Stromal cell of bone marrow (primary cell): ENCODE results near the gene C3orf38.
"Not testable (repeated sequence)": the region's sequence is repeated elsewhere in the genome, so short reads cannot be mapped to it uniquely, and the experiment has no call there.

Experiments
- DNase-seq: peaks from one replicate; pipeline ENCODE4 v3.0.0-alpha.2; 2012; ENCODE audit warnings: low read depth

Gene C3orf38

DNA sequence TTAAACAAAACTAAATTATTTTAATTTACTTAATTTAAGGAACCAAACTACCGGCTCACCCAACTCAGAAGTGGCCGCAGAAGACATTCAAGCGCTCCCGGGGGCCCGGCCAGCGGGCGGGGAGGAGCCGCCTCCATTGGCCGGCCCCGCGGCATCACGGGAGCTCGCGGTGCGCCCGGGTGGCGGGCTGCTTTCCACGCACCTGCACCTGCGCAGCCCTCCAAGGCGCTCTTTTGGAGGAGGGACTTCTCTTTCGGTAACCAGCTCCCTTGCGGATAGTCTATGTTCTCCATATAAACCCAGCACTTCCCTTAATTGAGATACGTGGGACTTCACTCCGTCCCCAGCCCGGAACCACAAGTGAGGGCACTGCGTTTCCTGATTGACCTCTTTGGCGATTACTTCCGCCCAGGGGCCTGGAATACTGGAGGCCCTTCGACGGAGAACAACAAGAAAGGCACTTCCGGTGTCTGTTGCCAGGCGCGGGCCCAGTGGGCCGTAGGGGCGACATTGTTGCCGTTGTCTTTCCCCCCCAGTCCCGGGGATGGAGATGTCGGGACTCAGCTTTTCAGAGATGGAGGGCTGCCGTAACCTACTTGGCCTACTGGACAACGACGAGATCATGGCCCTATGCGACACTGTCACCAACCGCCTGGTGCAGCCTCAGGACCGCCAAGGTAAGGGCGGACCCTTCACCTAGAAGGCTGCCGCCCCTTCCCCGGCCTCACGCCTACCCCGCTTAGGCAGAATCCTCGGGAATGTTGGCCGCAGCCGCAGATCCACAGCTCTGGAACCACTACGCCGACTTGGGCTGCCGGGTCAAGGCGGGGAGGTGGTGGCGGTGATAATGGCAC, at the start of gene C3orf38:
TSS of gene C3orf38 (plus strand) at position 451 of the 854 bp plus-strand sequence. CDS start at position 545, 94 bp downstream.
- DNase-seq = peak; percentile 88

DNA sequence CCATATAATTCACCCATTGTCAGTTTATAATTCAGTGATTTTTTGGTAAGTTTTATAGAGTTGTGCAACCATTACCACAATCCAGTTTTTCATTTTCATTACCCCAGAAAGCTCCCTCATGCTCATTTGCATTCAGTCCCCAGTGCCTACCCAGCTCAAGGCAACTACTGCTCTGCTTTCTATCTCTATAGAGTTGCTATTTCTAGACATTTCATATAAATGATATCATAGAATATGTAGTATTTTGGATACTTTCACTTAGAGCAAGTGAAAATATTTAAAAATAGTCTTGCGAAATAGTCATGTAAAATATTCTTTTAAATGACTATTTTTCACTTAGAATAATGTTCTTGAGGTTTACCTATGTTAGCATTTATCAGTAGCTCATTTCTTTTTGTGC, 48.6 kb upstream of the C3orf38 start:
- DNase-seq = no peak

DNA sequence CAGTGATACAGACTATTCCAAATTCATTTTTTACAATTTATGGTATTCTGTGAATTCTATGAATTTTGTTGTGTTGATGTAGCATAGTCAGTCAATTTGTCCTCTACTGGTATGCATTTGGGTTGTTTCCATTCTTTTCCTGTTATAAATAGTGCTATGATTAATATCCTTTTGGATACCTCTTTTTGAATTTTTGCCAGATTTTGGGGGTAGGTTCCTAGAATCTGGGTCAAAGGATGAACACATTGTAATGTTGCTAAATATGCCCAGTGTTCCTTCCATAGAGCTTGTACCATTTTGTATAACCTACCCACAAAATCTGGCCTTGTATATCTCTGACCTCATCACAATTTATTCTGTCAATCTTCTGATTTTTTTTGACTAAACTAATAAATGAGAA, 44.4 kb upstream of the C3orf38 start:
- DNase-seq = no peak

DNA sequence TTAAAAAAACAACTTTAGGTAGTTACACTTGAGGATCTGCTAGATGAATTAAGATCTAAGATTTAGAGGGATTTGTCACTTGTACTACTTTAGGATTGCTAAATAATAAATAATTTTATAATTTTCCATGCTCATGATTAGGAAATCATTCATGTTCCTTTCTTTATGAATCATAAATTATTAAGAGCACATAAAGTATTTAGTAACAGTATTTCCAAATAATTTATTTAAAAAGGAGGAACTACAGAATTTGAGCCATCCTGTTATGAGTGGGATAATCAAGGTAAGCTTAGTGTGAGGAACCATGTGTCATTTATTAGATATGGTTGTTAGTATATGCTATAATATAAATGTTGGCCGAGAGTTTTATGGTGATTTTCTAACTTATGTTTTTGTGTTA, 37.5 kb upstream of the C3orf38 start:
- DNase-seq = no peak

DNA sequence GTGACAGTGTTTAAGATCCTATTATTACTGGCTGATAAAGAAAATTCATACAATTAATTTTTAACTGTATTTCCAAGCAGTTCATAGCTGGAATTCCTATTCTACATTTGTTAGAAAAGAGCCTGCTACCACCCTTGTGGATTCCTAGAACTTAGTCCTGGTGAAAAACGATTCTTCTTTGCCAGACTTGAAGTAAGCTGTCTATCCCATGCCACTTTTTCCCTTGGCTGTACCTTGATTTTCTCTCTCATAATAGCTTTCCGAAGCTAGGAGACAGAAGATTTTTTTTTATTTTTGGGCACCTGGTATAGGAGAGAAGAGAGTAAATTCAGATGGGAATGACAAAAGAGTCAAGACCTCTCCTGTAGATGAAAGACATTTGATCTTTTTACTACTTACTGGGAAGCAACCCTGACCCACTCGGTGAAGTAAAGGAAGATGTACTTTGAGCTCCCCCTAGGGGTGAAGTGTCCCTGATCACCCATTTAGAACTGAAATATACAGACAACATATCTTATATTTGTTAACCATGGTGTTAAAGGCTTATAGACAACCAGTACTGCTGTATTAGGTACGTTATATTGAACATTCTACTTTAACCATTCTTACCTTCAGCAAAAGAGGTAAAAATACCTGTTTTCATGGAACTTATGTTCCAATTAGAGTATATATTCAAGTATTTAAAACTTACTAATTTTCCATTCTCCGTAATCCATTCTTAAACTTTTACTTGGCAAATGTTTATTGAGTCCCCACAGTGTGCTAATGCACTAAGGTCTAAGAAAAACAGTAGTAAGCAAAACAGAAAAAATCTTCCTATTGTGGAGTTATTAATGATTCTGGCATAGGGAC, 36.2 kb upstream of the C3orf38 start:
- peak; percentile 60 for DNase-seq

DNA sequence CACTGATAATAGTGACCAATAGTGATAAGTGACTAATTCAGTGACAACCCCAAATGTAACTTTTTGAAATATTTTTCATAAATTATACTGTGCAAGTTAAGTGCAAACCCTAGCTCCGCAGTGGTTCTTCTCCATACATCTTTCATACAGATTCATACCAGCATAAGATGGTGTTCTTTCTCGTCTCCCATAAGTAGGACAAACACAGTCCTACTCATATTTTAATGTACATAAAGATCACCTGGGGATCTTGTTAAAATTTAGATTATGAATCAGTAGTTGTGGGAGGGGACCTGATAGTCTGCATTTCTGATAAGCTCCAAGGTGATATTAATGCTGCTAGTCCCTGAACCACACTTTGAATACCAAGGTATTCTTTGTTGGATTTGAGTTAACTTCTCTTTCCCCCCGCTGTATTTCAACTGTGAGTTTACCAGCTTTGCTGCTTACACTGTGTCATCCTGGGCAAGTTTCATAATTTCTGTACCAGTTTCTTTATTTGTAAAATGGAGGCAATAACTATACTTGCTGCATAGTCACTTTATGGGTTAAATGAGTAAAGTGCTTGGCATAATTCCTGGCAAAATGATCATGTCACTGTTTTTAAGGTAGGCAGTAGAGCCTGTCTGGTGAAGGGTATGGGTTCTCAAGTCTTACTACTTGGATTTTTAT, 34.7 kb upstream of the C3orf38 start:
- no peak for DNase-seq

DNA sequence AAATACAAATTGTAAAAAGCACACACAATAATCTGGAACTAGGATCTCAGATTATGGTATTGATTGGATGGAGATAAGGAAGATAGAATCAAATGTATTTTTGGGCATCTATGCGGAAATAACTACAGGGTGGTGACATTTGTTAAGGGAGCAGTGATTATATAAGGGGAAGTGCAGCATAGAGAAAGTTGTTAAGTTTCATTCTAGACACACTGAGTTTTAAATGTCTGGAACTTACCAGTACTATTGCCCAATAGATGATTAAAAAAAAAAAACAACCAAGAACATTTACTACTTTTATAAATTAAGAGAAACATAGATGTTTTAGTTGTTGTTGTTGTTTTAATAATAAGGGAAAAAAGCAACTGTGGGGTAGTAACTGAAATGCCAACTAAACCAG, 32.1 kb upstream of the C3orf38 start:
- DNase-seq = no peak

DNA sequence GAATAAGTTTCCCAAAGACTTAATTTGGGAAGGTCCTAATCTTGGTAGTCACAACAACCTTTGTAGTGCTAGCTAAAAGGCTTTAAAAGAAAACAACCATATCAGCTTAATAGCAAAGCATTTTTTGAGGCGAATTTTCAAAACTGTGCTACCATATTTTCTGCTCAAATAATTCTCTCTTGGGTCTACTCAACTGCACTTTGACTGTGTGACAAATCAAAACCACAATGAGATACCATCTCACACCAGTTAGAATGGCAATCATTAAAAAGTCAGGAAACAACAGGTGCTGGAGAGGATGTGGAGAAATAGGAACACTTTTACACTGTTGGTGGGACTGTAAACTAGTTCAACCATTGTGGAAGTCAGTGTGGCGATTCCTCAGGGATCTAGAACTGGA, 31.2 kb upstream of the C3orf38 start:
- DNase-seq = not testable (repeated sequence)

DNA sequence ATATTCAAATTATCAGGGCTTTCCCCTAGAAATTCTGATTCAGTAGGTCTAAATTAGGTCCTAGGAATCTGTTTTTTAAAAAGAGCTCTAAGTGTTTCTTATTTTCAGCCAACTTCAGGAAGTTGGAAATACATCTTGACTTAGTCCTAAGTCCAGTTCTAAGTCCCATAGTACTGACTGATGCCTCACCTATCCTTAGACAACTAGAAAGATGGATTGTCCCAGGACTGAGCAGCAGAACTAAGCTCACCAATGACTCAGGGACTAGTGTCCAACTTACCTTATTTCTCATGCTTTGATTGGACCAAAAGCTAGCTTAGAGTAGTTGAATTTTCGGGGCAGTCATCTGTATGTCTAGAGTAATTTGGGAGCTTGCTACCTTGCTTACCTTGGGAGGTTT, 26.2 kb upstream of the C3orf38 start:
- DNase-seq = no peak

DNA sequence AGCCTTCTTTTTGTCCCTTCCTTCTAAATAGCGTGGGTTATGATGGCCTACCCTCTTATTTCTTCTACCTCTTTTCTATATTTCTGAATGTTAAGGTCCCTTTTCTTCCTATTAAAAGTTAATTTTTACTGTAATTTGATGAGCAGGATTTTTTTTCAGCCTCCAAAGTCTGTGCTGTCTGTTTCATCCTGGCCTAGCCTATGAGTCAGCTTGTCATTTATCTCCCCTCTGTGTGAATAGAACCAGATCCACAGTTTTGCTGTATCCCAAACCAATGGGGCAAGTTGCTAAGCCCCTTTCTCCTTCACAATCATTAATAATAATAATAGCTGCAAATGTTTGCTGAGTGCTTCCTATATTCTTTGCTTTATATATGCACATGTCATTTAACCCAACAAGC, 18.1 kb upstream of the C3orf38 start:
- no peak for DNase-seq

DNA sequence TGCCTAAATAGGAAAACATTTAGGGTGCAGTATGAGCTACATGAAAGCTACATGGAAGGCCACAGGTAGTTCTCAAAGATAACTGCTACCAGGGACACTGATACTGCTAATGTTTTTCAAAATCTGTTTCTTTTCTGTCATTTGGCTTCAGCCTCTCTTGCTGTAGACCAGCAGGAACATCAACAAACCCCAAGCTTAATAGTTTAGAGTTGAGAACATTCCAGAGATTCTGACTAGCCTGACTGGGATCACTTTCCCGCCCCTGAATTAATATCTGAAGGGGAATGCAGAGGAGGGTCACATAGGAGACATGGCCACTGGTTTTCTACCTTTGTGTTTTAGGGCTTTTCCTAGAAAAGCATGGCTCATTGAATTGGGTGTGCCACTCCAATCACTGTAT, 16.9 kb upstream of the C3orf38 start:
- DNase-seq = no peak

DNA sequence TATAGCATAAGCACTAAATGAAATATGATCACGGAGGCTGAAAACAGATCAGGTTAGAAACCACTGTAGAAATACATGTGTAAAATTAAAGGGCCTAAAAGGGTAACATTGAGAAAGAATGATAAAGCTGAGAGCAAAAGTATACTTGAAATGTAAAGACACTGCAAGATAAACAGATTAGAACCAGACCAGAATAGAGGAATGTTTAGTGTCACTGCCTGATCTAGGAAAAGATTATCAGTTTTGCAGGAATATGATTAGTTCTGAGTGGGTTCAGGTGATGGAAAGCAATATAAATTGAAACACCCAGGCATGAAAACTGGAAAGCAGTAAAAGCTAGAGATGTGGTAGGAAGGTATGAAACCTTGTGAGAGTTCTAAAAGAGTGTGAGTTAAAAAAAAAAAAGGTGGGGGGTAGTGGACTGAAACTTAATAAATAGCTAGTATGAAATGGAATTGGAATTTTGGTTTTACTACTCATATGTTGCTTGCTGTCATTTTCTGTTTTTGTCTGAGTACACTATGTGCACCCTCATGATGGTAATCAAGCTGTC, 16.0 kb upstream of the C3orf38 start:
- DNase-seq = no peak

DNA sequence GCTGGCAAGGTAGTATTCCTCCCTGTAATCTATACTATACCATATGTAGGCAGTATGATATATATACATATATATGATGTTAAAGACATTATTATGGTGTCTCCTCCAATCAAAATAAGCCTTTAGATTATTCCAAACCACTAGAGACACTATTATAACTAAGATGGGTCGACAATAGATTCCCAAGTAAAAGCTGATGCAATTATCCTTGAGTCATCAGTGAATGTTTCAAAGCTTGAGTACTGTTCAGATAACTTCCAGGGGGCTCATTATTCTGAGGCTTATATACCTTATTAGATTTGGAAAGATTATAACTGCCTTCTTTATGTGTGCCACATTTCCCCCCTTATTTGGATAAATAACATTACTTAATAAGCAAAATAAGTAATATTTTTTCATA, 11.9 kb upstream of the C3orf38 start:
- peak; percentile 24 for DNase-seq

DNA sequence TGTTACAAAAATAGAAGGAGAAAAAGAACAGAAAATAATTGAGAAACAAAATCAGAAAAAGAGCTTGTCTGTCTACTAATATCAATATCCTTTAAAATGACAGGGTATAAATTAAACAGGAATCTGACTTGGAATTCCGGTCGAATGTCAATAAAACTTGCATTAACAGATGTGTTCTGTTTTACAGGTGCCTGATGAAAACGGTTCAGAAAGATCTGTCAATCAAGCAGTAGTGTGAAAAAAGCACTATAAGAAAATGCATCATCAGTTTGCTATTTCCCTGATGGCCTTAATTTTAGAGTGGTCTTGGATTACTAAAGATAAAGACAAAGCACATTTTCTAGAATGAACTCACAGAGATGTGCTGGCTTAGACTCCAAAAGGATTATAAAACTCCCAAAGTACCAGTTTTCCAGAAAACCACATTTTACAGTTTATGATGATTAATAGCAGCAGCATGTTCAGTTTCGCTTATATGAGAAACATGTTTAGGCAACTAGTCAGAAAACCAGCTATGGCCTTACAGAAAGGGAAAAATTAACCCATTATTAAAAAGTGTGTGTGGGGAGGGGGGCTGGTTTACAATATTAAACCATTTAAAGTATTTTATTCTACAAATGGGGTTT, 8.2 kb upstream of the C3orf38 start:
- peak; percentile 68 for DNase-seq

DNA sequence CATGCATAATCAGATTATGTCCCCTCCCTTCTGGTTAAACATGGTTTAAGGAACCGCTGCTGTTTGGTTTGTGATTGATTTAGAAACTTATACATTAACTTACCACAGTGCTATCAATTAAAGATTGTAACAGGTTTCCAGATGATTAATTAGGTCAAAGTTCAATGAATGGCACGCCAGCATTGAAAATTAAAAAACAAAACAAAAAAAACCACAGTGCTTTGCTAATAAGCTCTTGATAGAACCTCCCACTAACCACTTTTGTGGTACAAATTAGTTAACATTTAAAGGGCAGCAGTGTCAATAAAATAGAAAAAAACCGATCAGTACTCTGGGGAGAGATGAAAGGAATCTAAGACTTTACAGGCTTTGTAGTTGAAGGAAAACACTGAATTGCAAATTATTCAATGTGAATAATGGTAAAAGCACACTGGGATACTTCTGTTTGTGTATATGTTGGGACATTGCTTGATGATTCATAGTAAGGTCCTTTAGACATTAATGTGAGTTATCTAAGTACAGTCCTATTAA, 7.6 kb upstream of the C3orf38 start:
- peak; percentile 35 for DNase-seq

DNA sequence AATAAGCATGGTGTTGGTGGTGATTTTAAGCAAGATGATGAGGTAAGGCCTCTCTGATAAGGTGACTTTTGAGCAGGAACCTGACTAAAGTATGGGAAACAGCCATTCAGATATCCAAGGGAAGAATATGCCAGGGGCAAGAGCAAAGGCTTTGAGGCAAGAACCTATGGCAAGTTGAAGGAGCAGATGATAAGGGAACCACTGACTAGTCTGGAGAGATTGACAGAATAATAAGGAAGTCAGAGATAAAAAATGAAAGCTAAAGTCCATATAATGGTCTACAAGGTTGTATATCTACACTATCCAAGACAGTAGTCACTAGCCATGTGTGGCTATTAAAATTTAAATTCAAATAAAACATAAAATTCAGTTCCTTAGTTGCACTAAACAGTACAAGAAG, 2.5 kb upstream of the C3orf38 start:
- DNase-seq = no peak

DNA sequence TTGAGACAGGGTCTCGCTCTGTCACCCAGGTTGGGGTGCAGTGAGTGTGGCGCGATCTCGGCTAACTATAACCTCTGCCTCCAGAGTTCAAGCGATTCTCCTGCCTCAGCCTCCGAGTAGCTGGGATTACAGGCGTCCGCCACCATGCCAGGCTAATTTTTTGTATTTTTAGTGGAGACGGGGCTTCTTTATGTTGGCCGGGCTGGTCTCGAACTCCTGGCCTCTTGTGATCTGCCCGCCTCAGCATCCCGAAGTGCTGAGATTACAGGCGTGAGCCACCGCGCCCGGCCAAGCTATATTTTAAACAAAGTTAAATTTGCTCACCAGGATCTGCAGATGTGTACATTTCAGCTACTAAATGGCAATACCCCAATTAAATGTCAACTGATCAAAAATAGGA, 1.1 kb upstream of the C3orf38 start:
- DNase-seq = no peak

DNA sequence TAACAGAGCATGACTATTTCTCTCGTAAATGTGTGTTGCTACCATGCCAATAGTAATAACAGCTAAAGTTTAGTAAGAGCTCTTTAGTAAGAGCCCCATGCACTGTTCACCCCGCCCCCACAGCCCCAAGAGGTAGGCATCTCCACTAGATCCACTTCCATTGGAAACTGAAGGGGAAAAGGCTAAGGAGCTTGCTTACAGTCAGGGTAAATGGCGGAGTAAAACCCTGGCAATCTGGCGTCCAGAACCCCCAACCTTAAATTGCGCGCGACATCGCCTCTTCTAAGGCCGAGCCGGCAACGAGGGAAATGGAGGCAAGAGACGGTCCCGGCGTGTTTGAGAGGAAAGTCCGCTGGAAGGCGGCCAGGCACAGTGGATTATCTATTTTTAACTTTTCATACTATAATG, 654 bp upstream of the C3orf38 start:
- peak; percentile 24 for DNase-seq

DNA sequence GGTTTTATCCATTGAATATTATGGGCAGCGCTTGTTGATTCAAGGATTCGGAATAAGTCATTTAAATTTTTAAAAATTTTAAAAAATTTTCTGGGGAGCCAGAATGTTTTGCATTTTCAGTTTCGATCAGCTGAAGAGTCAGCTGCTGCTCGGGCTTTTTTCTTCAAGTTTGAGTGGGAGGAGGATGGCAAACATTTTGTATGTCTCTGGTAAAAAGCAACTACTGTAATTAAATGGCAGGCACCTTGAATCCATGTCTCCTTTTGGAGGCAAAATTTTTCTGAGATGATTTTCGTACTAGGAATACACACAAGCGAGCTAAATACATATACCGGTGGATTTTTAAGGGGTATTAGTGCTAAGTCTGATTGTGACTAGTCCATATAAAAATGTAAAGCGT, 612 bp downstream of the C3orf38 start:
- DNase-seq = peak; percentile 6

DNA sequence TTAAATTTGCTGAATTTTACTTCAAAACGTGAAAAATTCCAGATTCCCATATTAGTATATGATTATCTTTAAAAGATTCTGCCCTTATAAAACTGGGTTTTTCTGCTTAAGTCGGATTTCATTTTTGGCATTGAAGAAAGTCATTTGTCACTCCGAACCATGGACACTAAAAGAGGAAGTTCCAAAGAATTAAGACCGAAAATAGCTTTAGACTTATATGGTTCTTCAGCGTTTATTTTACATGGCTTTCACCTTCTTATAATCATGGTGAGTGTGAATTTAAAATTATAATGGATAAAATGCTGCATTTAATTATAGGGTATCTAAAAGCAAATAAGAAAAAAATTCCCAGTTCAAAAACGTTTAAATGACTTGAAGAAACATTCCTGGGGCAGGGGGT, 1.0 kb downstream of the C3orf38 start:
- DNase-seq = no peak

DNA sequence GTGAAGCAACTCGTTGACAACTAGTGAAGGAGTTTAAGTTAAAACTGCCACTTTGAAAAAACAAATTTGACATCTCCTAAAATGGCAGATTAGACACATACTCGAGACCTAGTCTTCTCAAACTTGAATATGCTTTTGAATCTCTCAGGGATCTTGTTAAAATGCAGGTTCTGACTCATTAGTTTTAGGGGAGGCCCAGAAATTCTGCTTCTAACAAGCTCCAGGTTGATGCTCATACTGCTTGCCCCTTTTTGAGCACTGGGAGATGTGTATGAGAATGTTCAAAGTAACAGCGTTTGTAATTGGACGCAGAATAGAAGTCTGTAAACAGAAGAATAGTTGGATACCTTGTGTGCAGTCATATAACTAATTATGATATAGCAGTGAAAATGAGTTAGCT, 1.6 kb downstream of the C3orf38 start:
- DNase-seq = peak; percentile 3

DNA sequence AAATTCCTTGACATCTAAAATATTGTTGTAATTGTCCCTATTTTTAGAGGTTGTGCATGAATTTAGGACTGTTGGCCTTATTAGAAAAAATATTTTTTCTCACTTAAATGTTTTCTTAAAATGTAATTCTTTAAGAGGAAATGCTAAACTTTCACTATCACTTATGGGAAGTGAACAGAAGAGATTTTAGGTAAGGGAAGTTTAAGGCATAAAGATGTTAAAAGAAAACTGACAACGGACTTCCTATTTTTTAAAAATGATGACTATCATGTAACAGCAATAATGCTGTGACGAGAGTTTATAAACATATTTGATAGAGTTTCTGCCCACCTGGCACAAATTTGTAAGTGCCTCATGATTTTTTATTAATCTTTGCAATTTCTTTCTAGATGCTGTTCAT, 3.1 kb downstream of the C3orf38 start:
- no peak for DNase-seq
